Colonic mucosa (tissue), 4 donors: ENCODE measurements around the gene SESTD1. TPM values are rescaled to one million over a fixed set of nuclear protein-coding genes. Genes with fewer than 3 reads are reported as not detected.

Source experiments
- DNase-seq: peaks from one replicate; pipeline ENCODE4 v3.0.0-alpha.2; 2020
- H3K27ac ChIP-seq: fragments of 200-600 bp; one replicate; pipeline ENCODE4 v1.8.0; 2021
- H3K27me3 ChIP-seq: fragments of 200-600 bp; one replicate; pipeline ENCODE4 v1.8.0; 2021
- H3K36me3 ChIP-seq: fragments of 200-600 bp; one replicate; pipeline ENCODE4 v1.8.0; 2021
- H3K4me1 ChIP-seq: fragments of 200-600 bp; one replicate; pipeline ENCODE4 v1.8.0; 2021; ENCODE audit warnings: mild to moderate bottlenecking
- H3K4me3 ChIP-seq: fragments of 200-600 bp; one replicate; pipeline ENCODE4 v1.8.0; 2021
- H3K9ac ChIP-seq, 2 donors: one replicate each; pipeline ENCODE4 v1.7.0; 2013; ENCODE audit warnings: control low read depth in 2 of 2, low read depth in 2 of 2, low read length in 2 of 2
- H3K9me3 ChIP-seq: fragments of 200-600 bp; one replicate; pipeline ENCODE4 v1.8.0; 2021
- intact Hi-C: fragments of 100-400 bp; cut with DNase I; formaldehyde crosslinking; loops from one replicate; pipeline ENCODE4 v1.14.1; 2022
- total RNA-seq, 2 donors: library from RNA; stranded (reverse); fragmentation: NEBNext Ultra II Directional in 1 of 2; extraction: Animal tissue kit (Norgen Biotek cat#: 25700) in 1 of 2; gene quantifications; one replicate each; pipeline ENCODE4 v1.2.1, GENCODE V29; 2021
- TF ChIP-seq, protein P1 (sequence below): fragments of 200-600 bp; IDR thresholded peaks from one replicate; pipeline ENCODE4 v1.8.0; 2022; ENCODE audit warnings: antibody characterized with exemption, mild to moderate bottlenecking
- donor health status: healthy.
- donor health status: DM: no; HTN: no; CAD: no.
- donor health status: DM: no; HTN: no; CAD: no.

The SESTD1 gene
- total RNA-seq, 2 donors from 2014 or later, result 25.5 to 41.3 TPM

DNA sequence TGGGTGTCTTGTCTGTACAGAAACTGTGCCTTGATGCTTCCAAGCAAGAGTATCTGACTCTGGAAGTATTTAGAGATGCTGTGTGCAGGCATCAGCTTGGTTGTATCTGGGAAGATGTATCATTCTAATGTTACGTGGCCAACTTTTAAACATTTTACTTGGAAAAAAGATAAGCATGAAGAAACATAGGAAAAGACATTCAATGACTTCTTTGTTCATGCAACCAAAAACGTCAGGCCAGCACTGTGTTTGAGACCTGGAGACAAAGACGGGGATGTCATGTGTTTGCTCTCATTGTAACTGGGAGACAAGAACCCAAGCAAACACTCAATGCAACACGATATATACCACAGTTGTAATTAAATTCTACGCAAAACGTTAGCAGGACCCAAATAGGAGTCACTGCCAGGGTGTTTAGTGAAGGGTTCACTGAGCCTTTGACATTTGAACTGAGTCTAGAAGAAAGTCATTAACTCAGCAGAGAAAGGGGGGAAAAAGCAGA, 8.9 kb upstream of the SESTD1 start:
- no peak overlapping the region for H3K4me3 ChIP-seq
- DNase-seq, result no peak
- H3K36me3 ChIP-seq, result no peaks in the 10 kb centered on the region
- H3K9ac ChIP-seq, result no peak overlapping the region
- no peak overlapping the region for H3K27ac ChIP-seq
- intact Hi-C loops, result no loop called here
- H3K9me3 ChIP-seq, result no peaks in the 10 kb centered on the region
- peaks cover 5% of the 10 kb centered on the region for H3K4me1 ChIP-seq
- TF ChIP-seq, protein P1, sequence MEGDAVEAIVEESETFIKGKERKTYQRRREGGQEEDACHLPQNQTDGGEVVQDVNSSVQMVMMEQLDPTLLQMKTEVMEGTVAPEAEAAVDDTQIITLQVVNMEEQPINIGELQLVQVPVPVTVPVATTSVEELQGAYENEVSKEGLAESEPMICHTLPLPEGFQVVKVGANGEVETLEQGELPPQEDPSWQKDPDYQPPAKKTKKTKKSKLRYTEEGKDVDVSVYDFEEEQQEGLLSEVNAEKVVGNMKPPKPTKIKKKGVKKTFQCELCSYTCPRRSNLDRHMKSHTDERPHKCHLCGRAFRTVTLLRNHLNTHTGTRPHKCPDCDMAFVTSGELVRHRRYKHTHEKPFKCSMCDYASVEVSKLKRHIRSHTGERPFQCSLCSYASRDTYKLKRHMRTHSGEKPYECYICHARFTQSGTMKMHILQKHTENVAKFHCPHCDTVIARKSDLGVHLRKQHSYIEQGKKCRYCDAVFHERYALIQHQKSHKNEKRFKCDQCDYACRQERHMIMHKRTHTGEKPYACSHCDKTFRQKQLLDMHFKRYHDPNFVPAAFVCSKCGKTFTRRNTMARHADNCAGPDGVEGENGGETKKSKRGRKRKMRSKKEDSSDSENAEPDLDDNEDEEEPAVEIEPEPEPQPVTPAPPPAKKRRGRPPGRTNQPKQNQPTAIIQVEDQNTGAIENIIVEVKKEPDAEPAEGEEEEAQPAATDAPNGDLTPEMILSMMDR, result no peak
- no peaks in the 10 kb centered on the region for H3K27me3 ChIP-seq

DNA sequence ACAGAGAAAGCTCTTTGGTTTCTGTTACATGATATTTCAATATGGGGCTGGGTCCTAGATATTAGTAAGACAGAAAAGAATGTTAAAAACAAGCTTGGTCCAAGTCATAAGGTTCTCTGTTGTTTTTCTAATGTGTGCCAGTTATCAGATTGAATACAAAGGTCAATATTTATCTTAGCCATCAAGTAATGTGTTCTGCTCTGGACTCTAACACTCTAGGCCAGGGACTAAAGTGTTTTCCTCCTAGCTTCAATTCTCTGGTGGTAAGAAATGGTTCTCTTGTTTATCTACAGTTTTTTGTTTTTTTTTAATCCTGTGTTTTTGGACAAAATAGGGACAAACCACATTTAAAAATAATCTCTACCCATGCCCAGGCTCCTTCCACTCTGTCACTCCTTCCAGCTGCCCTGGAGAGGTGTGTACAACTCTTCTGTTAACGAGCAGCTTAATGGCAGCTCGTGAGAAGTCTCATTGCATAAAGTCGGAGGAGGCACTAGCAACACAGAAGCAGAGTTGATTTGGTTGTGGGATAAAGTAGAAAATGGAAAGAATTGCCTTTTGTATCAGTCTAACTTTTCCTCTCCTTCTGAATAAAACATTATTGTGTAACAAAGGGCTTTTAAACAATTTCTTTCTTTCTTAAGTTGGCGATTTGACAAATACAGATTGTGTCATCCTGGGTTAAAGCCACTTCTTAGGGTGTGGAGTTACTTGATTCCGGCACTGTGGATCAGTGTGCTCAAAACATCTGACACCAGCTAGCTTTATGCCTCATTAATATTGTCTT, 8.0 kb upstream of the SESTD1 start:
- Histone ChIP-seq H3K4me1 (peaks cover 5% of the 10 kb centered on the region), H3K27me3 (no peaks in the 10 kb centered on the region), H3K9ac (no peak overlapping the region), H3K27ac (peak overlapping the region; percentile 21), H3K9me3 (no peaks in the 10 kb centered on the region), H3K4me3 (no peak overlapping the region), H3K36me3 (no peaks in the 10 kb centered on the region)
- no peak for DNase-seq
- TF ChIP-seq, protein P1, result no peak
- intact Hi-C loops, result no loop called here

DNA sequence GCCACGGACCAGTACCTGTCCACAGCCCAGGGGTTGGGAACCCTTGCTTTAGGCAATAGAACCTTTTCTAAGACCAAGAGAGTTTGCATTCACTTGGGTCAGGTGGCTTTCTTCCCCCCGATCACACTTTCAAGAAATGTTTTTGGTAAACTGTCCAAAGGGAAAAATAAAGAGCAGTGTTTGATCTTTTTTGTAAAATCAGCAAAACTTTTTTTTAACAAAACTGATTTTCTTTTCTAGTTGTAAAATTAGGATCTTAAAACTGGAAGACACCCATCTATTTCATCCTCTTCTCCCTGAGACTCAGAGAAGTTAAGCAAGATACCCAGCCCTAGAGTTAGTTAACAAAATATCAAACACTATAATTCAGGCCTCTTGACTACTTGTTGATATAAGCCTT, 6.1 kb upstream of the SESTD1 start:
- peaks cover 5% of the 10 kb centered on the region for H3K4me1 ChIP-seq
- no peak for DNase-seq
- no peak overlapping the region for H3K4me3 ChIP-seq
- intact Hi-C loops, result no loop called here
- no peaks in the 10 kb centered on the region for H3K36me3 ChIP-seq
- no peak overlapping the region for H3K9ac ChIP-seq
- TF ChIP-seq, protein P1, result no peak
- H3K9me3 ChIP-seq, result no peaks in the 10 kb centered on the region
- H3K27ac ChIP-seq, result no peak overlapping the region
- H3K27me3 ChIP-seq, result no peaks in the 10 kb centered on the region

DNA sequence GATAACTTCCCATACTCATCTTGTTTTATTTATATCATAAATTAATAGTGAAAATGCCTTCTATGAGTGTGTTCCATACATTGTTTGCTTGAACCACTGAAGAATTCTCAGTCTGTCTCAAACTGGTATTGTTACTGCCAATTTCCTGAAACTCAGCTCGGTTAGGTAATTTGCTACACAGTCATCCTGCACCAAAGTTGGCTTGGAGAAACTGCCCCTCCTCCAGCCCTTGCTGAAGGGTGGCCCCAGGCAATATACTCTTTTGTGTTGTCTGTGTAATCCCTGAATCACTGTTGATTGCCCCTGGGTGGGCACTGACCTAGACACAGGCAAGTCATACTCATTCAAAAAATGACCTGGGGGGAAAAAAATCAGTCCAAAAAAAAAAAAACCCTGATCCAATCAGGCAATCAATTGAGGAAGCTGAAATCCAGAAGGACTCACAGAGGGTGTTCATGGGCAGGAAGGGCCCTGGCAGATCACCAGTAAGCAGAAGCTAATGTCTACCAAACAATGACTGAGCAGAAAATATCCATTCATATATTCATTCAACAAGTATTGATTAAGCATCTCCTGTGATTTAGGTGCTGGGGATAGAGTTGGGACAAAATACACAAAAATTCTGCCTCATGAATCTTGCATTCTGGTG, 3.8 kb upstream of the SESTD1 start:
- DNase-seq, result no peak
- peaks cover 5% of the 10 kb centered on the region for H3K4me1 ChIP-seq
- intact Hi-C loops, result no loop called here
- no peaks in the 10 kb centered on the region for H3K36me3 ChIP-seq
- no peak overlapping the region for H3K4me3 ChIP-seq
- no peak overlapping the region for H3K9ac ChIP-seq
- no peak overlapping the region for H3K27ac ChIP-seq
- TF ChIP-seq, protein P1, result no peak
- no peaks in the 10 kb centered on the region for H3K27me3 ChIP-seq
- no peaks in the 10 kb centered on the region for H3K9me3 ChIP-seq

DNA sequence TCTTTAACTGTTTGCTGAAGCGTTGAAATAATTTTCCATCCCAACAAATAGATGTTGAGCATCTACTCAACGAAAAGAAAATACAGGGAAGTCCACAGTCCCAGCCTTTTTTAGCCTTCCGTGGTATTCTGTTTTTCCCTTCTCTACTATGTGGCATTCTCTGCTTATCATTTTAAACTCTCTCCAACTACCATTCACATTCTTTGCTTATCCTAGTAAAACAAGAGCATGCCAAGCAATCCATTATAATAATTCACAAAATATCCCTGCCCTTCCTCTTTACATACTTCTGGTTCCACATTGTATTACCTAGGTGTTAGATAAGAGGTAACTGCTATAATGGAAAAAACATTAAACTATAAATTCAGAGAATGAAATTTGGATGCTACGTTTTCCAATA, 1.6 kb upstream of the SESTD1 start:
- intact Hi-C loops, result no loop called here
- no peaks in the 10 kb centered on the region for H3K4me1 ChIP-seq
- TF ChIP-seq, protein P1, result no peak
- H3K27me3 ChIP-seq, result no peaks in the 10 kb centered on the region
- H3K27ac ChIP-seq, result no peak overlapping the region
- H3K9me3 ChIP-seq, result no peaks in the 10 kb centered on the region
- no peak overlapping the region for H3K9ac ChIP-seq
- H3K4me3 ChIP-seq, result no peak overlapping the region
- DNase-seq, result no peak
- no peaks in the 10 kb centered on the region for H3K36me3 ChIP-seq
